GM12801 (cell line): ENCODE measurements around the gene AIF1.

Source experiments
- CTCF ChIP-seq: IDR thresholded peaks from one replicate; pipeline ENCODE4 v1.5.1; 2011; ENCODE audit warnings: control low read depth; ENCODE audit not compliant: insufficient read length; ENCODE audit errors: extremely low read depth

The AIF1 gene

GRCh38 chr6:31579119-31579505 lies 35.9 kb upstream of the AIF1 start:
- TF ChIP-seq CTCF, result no peak

- TF ChIP-seq CTCF, result no peak
Measured at GRCh38 chr6:31579546-31580437, 35.2 kb upstream of the AIF1 start.

GRCh38 chr6:31580438-31580740 lies 34.6 kb upstream of the AIF1 start:
- TF ChIP-seq CTCF, result no peak

GRCh38 chr6:31580807-31581433 lies 34.1 kb upstream of the AIF1 start:
- TF ChIP-seq CTCF, result no peak

- no peak for TF ChIP-seq CTCF
Measured at GRCh38 chr6:31581434-31582229, 33.4 kb upstream of the AIF1 start.

- TF ChIP-seq CTCF, result no peak
Measured at GRCh38 chr6:31582230-31582643, 32.8 kb upstream of the AIF1 start, which contains the start of gene LTB. Gene LTB, minus strand, starts transcription at chr6:31582424. Its CDS starts 7 bp downstream, at chr6:31582417.

- no peak for TF ChIP-seq CTCF
Measured at GRCh38 chr6:31585491-31585890, 29.5 kb upstream of the AIF1 start.
